ENCODE results near the gene SF3A1.

Gene SF3A1, protein sequence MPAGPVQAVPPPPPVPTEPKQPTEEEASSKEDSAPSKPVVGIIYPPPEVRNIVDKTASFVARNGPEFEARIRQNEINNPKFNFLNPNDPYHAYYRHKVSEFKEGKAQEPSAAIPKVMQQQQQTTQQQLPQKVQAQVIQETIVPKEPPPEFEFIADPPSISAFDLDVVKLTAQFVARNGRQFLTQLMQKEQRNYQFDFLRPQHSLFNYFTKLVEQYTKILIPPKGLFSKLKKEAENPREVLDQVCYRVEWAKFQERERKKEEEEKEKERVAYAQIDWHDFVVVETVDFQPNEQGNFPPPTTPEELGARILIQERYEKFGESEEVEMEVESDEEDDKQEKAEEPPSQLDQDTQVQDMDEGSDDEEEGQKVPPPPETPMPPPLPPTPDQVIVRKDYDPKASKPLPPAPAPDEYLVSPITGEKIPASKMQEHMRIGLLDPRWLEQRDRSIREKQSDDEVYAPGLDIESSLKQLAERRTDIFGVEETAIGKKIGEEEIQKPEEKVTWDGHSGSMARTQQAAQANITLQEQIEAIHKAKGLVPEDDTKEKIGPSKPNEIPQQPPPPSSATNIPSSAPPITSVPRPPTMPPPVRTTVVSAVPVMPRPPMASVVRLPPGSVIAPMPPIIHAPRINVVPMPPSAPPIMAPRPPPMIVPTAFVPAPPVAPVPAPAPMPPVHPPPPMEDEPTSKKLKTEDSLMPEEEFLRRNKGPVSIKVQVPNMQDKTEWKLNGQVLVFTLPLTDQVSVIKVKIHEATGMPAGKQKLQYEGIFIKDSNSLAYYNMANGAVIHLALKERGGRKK

DNA sequence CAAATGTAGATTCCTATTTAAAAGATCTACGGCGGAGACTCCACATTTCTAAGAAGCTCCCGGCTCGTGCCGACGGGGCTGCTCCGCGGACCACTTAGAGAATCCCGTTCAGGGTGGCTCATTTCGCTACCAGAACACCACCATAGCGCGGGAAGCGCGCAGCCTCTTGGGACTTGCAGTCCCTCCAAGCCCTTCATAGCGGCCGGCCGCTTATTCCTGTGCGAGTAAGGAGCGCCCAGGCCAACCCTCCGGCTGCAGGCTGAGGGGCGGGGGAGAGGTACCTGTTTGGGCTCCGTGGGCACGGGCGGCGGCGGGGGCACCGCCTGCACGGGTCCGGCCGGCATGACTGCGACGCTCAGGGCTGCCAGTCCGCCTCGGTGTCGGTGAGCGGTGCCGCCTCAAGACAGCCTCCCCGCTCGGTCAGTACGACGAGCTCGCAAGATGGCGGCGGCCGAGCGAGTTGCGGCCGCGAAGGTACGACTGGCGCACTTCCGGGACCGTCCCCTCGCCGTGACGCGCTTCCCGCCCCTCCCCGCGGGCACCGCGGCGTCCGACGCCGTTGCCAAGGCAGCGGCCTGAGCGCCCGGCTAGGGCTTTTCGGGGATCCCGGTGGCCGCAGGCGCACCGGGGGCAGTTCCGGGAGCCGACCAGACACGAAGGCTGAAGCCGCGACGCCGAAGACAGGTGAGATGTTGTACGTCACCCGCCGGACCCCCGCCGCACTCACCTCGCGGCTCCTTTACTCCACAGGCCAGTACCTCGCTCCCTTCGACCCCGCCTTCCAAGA, at the start of gene SF3A1, which contains the start of gene CCDC157:
Gene SF3A1 (minus strand): TSS at position 446 of the 787 bp plus-strand sequence. CDS start 102 bp downstream, at position 344.
Gene CCDC157 (plus strand): TSS at position 559 of the 787 bp plus-strand sequence. CDS start 8,994 bp downstream, outside the sequence.
- TF ChIP-seq, protein P1, sequence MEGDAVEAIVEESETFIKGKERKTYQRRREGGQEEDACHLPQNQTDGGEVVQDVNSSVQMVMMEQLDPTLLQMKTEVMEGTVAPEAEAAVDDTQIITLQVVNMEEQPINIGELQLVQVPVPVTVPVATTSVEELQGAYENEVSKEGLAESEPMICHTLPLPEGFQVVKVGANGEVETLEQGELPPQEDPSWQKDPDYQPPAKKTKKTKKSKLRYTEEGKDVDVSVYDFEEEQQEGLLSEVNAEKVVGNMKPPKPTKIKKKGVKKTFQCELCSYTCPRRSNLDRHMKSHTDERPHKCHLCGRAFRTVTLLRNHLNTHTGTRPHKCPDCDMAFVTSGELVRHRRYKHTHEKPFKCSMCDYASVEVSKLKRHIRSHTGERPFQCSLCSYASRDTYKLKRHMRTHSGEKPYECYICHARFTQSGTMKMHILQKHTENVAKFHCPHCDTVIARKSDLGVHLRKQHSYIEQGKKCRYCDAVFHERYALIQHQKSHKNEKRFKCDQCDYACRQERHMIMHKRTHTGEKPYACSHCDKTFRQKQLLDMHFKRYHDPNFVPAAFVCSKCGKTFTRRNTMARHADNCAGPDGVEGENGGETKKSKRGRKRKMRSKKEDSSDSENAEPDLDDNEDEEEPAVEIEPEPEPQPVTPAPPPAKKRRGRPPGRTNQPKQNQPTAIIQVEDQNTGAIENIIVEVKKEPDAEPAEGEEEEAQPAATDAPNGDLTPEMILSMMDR (IDR thresholded peaks at IDR 0.05) = no peak

DNA sequence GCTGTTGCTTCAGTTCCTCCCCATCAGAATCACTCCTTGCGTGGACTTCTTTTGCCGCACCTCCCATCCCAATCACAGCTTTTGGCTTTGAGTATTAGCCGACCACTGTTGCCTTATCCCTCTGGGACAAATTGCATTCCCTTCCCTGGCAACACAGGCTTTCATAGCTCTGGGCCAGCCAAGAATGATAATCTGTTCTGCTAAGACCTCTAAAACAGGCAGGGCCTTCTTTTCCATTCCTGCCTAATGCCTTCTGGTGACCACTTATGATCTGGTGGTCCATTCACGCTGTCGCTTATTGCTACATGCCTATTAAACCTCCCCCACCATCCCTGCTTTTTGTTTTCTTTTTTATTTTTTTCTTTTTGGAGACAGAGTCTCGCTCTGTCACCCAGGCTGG, 49.7 kb upstream of the SF3A1 start:
- TF ChIP-seq, protein P1 (IDR thresholded peaks at IDR 0.05) = no peak

DNA sequence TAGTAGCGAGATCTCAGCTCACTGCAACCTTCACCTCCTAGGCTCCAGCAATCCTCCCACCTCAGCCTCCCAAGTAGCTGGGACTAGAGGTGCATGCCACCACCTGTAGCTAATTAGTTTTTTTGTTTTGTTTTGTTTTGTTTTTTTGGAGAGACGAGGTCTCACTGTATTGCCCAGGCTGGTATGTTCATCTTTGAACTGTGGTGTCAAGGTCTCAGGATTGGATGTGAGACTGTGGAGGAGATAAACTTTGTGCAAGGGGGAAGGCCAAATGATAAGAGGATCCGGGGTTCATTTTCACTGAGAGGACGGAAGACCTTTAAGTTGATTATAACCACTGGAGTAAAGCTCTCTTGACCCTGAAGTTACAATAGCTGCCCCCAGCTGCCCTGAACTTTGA, 49.0 kb upstream of the SF3A1 start:
- TF ChIP-seq, protein P1 (IDR thresholded peaks at IDR 0.05) = no peak

DNA sequence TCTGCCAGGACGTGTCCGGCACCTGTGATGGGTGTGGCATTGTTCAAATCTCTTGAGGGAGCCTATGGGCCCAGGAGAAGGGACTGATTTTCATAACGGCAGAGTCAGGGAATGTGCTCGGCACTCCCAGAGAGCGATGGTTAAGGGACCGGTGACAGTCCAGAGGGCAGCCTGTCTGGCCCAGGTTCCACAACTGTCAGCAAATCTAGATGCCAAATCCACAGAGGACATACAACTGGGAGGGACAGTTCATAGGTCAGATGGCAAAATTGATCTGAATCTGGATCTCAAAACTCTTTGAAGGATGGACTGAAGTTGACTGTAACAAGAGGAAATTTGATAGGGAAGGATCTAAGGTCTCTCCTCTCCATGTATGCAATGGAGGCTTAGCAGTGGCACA, 47.6 kb upstream of the SF3A1 start:
- TF ChIP-seq, protein P1 (IDR thresholded peaks at IDR 0.05) = no peak

DNA sequence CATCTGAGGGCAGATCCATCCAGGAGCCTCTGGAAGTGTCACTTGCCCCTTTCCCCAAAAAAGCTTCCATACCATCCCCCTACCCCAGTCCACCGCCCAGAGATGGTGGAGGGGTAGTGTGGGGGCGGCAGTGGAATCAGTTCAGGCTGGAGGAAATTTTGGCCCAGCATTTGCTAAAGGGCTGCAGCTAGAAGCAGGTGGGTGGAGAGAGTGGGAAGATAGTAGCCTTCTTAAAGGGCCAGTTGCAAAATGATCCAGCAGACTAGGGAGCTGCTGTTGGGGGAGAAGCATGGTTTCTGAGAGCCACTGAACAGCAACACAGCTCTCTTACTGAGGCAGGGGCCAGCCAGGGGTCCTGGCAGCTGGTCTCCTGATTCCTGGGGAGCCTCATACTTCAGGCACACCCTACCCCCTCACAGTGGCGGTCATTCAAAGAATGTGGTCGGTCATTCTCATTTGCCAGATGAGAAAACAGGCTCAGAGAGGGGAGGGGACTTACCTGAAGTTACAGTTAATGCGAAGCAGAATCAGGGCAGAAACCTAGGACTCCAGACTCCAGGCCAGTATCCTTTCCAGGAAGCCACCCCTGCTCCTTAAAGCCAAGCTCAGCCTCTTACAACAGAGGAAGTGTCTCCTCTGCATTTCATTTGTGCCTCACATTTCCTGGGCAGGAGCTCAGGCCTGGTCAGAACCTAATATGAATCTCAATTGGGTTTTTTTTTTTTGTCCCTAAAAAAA, 45.5 kb upstream of the SF3A1 start:
- TF ChIP-seq, protein P1 (IDR thresholded peaks at IDR 0.05) = no peak

DNA sequence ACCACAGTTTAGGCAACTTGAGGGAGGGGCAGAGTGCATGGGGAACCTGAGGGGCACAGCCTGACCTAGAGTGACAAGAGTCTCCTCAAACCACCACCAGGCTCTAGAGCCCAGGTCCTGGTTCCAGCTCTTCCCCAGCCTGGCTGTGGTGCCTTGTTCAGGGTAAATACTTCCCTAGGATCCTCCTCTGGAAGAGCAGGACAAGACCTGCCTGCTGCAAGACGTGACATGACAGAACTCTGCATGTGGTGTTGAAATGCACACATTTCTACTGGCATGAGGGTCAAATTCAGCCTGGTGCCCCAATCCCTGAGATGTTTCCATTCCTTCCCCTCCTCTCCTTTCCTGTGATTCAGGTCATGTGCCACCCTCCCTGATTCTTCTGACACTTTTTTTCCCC, 43.5 kb upstream of the SF3A1 start:
- TF ChIP-seq, protein P1 (IDR thresholded peaks at IDR 0.05) = no peak

All from LNCAP (cell line).